GM18526 (cell line): ENCODE data around the gene PRKCQ.

ENCODE experiments used
- POLR2A ChIP-seq: IDR thresholded peaks from 3 replicates; pipeline ENCODE4 v1.6.1; 2011; ENCODE audit not compliant: insufficient read length; ENCODE audit errors: extremely low read depth

Gene PRKCQ

DNA sequence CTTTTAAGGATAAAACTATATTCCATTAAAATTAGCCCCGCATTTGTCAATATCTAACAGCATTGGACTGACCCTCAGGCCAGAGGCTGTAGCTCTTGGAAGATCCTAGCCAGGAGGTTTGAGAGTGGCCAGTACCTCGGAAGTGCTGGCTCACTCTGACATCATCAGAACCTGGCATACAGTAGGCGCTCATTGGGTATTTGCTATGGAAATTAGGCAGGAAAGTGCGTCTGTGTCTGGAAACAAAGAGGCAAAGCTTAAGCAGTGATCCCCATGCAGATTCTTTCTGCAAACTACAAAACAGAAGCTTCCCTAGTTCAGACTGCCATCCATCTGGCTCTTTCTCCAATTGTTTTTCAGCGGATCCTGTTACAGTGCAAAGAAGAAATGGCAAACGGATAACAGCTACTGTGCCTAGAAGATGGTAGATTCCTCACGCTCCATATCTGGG lies 1.7 kb upstream of the PRKCQ start:
- no peak for TF ChIP-seq POLR2A

DNA sequence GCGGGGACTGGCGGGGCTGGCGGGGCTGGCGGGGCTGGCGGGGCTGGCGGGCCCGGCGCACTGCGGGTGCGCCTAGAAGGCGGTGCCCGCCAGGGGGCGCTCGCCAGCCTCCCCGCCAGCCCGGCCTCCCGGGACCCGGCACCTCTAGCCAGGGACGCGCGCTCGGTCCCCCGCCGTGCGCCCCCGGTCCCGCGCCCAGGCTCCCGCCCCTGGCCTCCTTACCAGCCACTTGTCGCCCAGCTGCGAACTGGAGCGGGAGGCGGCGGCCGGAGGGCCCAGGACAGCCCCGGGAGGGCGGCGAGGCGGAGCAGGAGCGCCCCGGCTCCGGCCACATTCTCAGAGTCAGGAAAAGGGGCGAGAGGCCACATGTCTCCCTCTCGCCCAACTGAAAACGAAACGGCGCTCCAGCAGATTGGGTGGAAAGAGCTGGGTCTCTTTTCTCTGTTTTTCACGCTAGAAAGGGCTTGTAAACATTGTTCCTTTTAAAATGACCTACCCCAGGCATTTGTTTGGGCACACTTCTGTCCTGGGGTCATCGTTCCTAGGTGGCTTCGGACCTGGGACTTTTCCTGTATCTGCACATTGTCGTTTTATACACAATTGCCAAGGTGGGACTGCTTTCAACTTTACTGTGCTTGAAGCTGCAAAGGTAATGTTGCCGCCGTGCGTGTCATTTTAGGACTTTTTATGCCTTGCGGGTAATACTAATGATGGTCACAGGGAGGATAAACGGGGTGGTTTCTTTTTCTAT lies 378 bp upstream of the PRKCQ start:
- TF ChIP-seq POLR2A: no peak

DNA sequence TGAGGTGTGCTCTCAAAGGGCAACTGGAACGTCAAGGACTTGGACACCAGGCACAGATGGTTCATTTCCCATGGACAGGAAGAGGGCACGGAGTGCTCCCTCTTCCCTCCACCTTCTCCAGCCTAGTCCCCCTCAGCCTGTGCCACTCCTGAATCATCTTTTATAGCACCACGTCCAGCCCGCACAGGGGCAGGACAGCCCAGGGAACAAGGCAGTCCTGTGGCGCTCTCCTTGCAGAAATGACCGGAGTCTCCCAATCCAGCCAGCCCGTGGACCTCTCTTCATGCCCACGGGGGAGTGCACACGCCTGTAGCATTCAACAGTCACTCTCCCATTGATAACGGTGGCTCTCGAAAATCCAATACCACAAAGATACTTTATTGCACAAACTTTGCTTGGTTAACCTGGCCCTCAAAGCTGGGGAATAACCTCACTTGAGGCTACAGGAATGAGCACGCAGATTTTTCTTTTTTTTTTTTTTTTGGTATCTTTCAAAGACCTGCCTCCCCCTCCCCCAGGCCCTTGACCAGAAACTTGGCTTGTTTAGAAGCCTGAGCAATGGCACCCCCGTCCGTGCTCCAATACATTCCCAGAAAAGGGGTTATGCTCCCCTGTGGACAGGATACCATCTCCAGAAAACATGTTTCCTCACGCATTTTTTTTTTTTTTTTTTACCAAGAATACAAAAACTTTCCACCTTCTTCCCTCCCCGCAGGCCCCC lies 733 bp downstream of the PRKCQ start:
- no peak for TF ChIP-seq POLR2A

DNA sequence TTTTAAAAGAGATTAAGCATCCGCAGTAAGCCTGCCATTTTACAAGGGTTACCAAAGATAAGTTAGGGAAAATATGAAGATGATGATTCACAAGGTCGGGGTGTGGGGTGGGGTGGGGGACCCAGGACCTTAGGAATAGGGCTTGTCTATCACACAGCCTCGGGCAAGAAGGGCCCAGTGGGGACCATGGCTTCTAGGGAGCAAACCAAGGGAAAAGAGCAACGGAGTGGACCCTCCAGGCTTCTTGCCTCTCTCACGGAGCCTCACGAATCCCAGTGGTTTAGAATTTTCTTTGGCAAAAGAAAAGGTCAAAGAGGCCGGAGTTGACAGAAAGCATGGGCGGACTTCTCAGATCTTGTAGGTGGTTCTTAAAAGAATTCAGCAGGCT lies 1.3 kb downstream of the PRKCQ start:
- no peak for TF ChIP-seq POLR2A

DNA sequence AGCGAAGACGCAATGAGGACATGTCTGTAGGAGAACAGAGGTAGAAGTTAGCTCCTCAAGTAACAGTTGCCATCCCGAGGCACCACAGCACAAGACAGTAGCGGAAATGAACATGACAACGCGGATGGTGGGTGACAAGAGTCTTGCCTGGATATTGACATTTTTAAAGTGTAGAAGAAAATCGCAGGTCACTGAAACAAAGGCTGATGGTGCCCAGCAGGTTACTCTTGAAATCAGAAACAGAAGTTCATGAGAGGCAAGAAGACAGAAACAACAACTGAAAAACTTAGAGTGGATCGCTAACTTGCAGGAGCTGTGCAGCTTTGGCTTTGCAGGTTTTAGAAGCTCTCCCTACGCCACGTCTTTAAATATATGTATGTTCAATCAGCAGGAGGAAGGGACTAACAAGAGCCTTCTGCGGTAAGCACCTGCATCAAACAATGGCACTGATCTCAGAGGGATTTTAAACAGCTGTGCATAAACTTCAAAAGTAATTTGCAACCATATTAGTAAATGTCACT lies 1.8 kb downstream of the PRKCQ start:
- TF ChIP-seq POLR2A: no peak

DNA sequence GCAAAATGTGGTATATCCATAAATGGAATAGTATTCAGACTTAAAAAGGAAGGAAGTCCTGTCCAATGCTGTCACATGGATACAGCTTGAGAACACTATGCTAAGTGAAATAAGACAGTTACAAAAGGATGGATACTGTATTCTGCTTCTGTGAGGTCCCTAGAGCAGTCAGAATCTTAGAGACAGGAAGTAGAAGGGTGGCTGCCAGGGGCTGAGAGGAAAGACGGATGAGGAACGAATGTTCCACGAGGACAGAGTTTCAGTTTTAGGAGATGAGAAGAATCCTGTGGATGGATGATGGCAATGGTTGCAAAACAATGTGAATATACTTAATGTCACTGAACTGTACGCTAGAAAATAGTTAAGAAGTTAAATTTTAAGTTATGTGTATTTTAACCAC lies 3.8 kb downstream of the PRKCQ start:
- no peak for TF ChIP-seq POLR2A

DNA sequence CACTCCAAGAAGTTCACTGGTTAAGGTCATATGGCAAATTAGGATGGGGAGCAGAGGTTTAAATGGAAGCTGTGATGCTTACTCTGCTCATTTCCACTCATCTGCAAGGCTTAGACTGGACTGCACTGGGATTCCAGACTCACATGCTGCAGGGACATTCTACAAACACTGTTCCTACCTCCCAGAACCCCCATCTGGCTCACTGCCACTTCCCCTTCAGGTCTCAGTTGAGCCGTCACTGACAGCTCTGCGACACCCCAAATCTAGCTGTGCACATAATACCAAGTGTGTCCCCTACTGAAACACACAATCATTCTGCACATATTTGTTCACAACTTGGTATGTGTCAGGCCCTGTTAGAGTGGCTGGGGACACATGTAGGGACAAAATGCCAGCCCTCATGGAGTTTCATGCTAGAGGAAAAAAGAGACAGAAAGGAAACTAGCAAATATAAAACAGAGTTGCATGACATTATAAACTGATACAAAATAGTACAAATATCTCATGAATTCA lies 5.4 kb downstream of the PRKCQ start:
- TF ChIP-seq POLR2A: no peak

DNA sequence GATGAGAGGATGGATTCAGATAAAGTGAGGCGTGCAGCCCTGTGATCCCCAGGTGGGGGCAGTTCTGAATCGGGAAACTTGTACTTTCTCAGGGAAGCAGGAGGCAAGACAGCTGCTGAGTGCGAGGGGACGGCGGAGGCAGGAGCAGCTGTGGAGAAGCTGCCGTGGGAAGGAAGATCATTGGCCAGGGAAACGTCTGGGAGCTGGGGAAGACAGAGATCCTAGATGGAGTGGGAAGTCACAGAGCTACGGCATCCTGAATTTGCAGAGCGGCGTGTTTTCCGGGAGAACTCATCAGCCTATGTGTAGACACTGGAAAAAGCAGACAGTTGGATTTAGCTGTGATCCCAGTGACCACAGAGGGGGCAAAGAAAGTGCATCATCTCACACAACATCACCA lies 9.2 kb downstream of the PRKCQ start:
- TF ChIP-seq POLR2A: no peak

DNA sequence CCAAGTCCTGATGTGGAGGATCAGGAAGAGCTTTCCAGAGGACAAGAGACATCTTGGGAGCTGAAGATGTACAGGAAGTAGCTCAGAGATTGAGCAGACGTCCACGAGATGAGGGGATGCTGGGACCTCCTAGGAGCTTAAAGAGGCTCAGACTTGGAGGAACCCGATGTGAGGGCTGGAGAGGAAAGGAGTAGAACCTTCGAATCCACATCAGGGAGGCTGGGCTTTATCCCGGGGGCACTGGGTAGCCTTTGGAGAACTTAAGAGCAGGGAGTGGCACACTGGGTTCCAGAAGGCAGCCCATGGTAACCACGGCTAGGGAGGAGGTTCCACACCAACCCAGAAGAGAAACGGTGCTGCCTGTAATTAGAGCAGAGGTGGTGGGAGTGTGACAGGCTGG lies 10.8 kb downstream of the PRKCQ start:
- no peak for TF ChIP-seq POLR2A

DNA sequence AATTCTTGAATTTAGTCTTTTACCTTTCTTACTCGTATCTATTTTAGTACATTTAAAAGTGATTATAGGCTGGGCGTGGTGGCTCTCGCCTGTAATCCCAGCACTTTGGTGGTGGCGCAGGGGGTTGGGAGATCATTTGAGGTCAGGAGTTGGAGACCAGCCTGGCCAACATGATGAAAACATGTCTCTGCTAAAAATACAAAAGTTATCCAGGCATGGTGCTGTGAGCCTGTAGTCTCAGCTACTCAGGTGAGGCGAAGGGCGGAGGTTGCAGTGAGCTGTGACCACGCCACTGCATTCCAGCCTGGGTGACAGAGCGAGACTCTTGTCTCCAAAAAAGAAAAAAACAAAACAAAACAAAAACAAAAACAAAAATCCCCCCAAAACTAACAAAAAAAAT lies 12.2 kb downstream of the PRKCQ start:
- no peak for TF ChIP-seq POLR2A

DNA sequence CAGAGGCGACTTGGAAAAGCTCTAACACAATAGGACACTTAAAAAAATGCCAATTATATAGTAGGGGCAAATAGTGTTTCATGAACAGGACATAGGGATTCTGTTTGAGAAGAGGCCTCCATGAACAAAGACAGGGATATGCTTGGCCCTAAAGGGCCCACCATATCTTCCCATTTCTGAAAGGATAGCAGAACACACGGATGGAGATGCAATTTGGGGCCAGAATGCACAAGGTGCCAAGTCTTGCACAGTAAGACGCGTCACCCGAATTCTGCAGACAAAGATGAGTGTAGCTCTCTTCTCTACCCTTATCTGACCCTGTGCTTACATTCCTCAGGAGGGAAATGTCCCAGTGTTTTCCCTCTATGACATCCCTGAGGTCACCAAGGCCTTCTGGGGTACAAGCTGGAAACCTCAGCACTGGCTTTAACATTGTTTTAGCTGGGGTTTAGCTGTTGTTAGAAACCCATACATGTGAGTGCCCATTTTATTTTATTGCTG lies 12.8 kb downstream of the PRKCQ start:
- no peak for TF ChIP-seq POLR2A

DNA sequence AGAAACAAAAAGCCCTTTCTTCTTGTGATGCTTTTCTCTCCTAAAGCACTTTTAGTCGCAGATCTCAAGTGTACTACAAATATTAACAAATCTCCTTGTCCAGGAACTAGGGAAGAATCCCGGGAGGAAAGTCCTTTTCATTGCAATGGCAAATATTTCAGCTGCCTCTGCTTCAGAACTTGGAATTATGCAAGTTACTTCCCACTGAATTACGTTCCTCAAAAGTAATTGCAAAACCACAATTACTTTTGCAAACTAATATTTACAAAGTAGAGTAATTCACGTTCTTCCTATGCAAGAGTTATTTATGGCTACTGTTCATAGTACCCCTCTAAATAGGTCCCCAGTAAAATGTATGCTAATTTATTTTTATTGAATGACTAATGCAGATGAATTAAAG lies 14.5 kb downstream of the PRKCQ start:
- TF ChIP-seq POLR2A: no peak

DNA sequence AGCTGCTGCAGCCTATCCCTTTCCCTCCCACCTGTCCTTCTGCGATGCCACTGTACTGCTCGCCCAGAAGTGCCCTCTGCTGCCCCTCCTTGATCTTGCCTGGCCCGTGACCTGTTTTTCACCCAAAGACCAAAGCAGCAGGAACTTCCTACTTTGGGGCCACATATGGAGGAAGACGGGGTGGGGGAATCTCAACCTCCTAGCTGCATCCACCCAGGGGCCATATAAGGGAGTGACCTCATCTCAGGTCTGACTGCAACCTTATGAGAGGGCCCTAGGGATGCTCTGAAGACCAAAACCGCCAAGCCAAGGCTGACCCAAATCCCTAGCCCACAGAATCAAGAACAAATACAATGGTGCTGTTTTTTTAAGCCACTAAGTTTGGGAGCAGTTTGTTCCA lies 15.7 kb downstream of the PRKCQ start:
- no peak for TF ChIP-seq POLR2A

DNA sequence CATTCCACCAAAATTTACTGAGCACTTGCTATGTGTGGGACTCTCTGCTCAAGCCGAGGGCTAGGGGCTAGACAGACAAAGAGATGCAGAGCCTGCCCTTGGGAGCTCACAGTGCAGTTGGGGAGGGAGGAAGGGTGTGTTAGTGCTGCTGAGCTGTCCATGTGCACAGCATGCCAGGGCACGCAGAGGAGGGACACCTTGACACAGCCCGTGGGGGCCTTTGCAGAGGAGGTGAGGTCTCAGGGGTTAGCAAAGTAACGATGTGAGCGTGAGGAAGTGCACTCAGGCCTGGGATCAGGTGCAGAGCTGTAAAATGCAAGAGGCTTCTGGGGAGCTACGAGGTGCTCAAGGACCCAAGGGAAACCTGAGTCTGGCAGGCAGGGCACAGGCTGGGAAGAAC lies 16.3 kb downstream of the PRKCQ start:
- no peak for TF ChIP-seq POLR2A

DNA sequence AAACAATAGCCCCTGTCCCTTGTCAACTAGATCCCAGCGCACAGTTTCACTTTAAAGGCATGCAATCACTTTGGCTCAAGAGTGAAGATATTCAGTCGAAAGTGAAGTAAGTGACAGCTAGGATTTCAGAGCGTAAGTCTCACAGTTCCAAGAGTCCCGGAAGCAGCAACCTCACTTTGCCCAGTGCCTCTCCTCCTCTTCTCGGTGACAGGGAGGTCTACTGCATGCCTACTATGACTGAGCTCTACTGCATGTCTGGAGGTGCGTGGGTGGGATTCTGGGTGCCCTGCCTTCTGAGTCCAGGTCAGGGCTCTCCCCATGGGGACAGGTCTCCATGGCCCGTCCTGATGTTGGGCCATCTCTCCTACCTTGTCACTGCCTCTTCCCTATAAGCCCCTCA lies 17.0 kb downstream of the PRKCQ start:
- TF ChIP-seq POLR2A: no peak

DNA sequence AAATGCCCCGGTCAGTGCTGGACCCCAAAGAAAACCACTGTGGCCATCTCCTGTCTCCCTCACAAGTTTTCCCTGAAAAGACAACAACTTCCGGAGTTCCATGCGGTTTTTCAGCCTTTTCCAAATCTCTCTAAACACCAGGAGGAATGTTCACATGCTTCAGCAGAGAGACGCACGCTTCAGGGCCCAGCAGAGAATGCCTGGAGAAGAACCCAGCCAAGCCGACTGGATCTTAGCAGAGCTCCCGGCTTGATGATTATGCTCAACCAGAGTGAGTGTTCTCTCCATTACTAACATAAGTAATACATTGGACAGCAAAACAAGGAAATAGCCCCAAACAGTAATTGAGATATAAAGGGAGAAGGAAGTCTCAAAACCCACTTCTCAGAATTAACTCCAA lies 17.9 kb downstream of the PRKCQ start:
- TF ChIP-seq POLR2A: no peak
